GM19463 (cell line): ENCODE results near the gene TFB2M.

Experiments
- ATAC-seq: cut with Tn5 transposase; IDR thresholded peaks from one replicate; pipeline ENCODE4 v1.9.1; 2021; ENCODE audit warnings: mild to moderate bottlenecking, moderate library complexity; ENCODE audit not compliant: unreplicated experiment

The TFB2M gene

DNA sequence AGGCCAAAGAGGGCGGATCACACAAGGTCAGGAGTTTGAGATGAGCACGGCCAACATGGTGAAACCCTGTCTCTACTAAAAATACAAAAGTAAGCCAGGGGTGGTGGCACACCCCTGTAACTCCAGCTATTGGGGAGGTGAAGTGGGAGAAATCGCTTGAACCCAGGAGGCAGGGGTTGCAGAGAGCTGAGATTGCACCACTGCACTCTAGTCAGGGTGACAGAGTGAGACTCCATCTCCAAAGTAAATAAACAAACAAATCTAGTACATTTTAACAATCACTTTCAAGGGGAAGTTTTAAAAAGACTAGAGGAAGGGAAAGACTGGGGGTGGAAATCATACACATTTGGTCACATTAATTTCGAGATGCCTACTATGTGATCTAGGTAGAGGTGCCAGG, 6.8 kb downstream of the TFB2M start:
- ATAC-seq, result no peak

DNA sequence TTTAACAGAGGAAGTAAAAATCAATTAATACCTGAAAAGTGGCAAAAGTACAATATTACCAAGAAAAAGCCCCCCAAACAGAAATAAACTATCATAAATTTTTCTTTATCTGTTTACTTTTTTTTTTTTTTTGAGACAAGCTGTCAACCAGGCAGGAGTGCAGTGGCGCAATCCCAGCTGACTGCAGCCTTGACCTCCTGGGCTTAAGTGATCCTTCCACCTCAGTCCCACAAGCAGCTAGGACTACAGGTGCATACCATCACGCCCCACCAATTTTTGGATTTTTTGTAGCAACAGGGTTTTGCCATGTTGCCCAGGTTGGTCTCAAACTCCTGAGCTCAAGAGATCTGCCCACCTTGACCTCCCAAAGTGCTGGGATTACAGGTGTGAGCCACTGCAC, 8.0 kb downstream of the TFB2M start:
- no peak for ATAC-seq

DNA sequence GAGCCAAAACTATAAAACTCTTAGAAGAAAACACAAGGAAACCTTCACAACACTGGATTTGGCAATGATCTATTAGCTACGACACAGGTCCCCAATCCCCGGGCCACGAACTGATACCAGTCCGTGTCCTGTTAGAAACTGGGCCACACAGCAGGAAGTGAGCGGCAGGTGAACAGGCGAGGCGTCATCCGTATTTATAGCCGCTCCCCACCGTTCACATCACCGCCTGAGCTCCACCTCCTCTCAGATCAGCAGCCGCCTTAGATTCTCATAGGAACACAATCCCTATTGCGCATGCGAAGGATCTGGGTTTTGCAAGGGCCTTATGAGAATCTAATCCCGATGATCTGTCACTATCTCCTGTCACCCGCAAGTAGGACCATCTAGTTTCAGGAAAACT, 11.9 kb downstream of the TFB2M start:
- ATAC-seq, result no peak

DNA sequence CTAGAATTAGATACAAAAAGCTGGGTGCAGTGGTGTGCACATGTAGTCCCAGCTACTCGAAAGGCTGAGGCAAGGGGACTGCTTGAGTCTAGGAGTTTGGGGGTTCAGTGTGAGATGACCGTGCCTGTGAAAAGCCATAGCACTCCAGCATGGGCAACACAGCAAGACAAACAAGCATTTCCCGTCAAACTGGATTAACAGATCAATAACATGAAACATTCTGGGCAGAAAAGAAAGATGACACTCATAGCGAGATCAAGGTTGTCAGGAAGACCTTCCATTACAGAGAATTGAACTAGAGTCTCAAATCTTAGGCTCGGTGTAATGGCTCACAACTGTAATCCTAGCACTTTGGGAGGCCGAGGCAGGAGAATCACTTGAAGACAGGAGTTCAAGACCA, 14.0 kb downstream of the TFB2M start:
- no peak for ATAC-seq

DNA sequence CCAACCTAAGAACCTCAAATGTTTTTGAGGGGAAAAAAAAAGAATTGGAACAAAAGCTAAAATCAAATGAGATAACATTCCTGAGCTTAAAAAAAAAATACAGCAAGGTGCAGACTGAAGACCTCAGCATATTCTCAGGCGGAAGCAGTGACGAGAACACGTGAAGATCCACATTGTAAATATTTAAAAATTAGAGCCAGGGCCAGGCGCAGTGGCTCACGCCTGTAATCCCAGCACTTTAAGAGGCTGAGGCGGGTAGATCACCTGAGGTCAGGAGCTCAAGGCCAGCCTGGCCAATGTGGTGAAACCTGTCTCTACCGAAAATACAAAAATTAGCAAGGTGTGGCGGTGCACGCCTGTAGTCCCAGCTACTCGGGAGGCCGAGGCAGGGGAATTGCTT, 15.7 kb downstream of the TFB2M start:
- no peak for ATAC-seq

DNA sequence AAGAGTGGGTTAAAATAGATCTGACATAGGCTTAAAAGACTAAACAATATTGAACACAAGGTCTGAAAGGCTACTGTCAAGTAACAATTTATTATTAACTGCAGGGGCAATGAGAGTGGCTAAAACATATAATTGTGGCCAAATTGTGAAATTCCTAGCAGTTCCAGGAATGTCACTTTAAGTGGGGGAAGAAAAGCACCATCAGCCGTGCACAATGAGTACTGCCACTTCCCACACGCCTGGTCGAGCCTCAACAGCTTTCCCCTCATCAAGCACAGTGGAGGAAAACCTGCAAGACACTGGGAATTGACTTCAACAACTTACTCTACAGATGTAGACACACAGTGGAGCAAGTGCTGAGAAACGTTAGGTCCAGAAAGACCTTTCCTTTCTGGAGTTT, 16.4 kb downstream of the TFB2M start:
- ATAC-seq, result no peak

DNA sequence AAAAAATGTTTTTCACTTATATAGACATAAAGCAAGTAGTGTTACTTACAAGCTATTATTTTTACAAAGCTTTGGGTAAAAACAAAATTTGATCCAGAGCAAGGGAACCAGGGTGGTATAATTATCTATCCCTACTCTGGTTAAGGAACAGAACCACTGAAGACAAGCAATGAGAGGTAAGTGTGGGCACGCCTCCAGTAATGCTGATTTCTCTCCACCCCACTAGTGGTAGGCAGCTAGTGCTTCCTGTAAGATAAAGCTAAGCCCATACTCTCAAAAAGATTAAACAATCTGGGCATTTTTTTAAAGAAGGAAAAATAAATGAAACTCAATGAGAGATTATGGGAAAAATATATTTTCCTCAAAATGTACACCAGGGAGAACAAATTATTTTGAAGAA, 22.1 kb downstream of the TFB2M start:
- no peak for ATAC-seq

DNA sequence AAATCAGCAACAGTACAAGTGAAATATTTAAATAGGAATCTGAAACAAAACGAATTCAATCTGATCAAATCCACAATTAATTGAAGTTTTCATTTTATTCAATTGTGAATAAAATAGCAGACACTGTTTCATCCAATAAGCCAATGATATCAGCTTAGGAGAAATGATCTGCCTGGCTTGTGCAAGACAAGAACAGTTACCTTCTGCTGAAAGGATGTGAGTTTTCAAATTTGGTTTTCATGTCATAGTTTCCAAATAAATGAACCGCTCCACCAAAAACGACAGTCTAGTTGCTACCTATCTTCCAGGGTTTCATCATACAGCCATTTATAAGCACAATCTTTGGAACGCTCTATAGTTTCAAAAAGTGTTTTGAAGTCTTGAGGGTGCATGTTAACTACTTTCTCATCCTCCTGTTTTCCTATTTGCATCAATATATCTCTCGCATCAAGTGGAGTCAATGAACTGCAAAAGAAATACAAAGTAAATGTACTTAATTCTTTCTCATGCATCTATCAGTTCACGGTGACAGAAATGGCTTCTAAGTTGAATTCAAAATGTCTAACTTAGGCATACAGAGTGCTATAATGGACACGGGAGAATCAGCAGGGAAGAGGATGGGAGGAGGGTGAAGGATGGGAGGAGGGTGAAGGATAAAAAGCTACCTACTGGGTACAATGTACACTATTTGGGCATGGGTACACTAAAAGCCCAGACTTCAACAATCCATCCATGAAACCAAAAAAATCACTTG, 25.1 kb downstream of the TFB2M start:
- ATAC-seq, result no peak

DNA sequence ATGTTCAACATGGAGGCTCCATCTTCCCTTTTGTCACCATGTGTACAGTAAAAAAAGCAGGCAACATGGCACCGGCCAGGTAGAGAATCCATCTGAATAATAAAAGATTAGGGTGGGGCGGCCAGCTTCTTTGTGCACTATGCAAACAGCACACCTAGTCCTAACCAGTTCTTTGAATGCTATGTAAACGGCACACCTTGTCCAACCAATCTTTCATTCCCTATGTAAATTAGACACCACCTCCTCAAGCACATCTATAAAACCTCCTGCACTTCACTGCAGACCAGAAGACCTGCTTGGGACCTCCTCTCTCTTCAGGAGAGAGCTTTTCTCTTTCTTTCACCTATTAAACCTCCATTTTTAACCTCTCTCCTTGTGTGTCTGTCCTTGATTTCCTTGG, 28.2 kb downstream of the TFB2M start:
- ATAC-seq, result no peak

DNA sequence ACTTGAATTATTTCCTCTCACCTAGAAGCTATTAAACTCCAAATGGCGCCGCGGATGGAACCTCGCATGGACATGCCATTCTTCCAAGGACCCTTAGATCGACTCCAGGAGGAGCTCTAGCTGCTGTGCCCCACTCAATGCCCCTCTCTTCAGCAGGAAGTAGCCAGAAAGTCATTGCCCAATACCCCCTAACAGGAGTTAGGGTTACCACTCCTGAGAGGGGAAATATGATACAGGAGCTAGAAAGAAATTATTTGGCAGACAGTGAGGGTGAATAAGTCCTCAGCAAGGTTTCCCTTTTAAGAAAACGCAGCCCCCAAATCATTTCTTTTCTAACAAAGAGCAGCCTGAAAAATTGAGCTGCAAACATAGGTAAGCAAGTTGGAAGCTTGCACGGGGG, 28.6 kb downstream of the TFB2M start:
- no peak for ATAC-seq

DNA sequence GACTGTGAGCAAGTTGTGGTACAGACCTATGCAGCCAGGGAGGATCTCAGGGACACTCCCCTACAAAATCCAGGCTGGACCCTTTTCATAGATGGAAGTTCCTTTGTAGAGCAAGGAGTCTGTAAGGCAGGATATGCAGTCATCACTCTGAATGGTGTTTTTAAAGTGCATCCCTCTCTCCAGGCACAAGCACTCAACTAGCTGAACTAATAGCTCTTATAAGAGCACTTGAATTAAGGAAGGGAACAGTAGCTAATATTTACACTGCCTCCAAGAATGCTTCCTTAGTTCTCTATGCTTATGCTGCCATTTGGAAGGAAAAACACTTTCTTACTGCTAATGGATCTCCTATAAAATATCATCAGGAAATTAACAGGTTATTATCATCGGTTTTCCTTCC, 31.9 kb downstream of the TFB2M start:
- ATAC-seq, result no peak

DNA sequence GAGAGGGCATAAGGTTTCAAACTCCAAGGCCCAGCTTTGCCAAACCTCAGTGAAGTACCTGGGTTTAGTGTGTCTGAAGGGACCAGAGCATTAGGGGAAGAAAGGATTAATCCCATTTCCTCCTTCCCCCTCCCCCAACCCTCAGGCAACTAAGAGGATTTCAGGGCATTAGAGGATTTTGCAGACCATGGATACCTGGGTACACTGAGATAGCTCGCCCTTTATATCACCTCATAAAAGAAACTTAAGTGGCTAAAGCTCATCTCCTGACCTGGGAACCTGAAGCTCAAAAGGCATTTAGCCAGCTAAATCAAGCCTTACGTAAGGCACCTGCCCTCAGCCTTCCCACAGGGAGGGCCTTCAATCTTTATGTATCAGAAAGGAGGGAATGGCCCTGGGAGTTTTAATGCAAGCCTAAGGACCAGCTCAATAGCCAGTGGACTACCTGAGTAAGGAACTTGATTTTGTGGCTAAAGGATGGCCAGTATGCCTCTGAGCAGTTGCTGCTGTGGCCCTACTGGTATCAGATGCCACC, 32.6 kb downstream of the TFB2M start:
- ATAC-seq, result no peak

DNA sequence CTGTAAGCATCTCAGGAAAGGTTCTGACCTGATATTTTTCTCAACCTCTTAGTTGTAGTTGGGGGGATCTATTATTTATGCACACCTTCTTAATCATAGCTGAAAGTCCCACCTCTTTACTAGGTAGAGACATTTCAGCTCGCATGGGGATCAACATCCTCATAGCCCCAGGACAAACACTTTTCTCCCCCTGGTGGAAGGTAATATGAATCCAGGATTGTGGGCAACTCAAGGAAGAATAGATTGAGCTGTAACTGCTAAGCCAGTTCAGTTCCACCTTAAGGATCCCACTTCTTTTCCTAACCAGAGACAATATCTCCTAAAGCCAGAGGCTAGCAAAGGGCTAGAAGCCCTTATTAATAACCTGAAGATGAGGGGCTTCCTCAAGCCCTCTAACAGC, 33.5 kb downstream of the TFB2M start:
- no peak for ATAC-seq

DNA sequence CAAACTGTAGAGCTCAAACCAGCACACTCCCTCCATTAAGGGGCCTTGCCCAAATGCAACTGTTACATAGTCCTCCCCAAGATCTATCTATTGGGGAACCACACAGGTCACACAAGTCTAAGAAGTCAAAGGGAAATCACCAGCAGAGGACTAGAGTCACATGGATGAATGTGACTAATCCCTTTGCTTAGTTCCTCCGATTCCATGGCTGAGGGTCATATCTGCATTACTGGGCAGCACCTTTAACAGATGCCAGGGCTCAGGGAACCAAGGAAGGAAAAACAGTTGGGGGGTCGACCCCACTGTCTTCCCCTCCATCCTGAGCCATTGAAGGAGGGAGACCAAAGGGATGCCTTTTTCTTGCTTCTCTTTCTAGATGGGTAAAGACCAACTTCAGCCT, 35.6 kb downstream of the TFB2M start:
- no peak for ATAC-seq

DNA sequence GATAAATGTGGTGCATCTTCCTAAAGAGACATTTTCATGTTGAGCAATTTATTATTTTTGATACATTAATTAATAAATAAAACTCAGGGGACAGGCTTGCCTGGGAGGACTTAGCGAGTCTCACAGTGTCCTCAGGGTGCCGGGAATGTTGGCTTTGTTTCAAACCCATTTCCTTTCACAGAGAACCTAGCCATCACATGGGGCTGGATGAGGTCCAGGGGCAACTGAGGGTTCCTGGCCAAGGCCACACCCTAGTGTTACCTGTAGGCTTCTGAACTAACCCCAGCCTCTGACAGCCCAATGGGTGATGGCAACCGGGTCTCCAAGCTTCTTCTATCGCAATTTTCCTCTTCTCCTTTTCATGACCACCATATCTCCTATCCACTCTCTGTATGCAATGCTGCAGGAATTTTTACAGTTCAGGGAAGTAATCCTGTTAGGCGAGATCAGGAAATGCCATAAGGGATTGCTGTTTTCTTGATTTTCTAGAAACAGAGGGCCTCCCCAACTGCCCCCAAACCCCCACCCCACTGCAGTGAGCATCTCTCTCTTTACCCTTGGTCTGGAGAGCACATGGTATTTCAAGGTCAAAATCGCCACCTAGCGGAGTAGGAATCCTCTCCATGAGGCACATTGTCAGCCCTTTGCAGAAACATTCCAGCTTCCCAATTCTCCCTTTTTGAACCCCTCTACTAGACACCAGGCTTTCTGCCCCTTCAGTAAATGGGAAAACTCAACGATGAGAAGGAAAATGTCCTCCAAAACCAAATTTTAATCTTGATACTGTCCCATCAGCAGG, 36.9 kb downstream of the TFB2M start:
- no peak for ATAC-seq

DNA sequence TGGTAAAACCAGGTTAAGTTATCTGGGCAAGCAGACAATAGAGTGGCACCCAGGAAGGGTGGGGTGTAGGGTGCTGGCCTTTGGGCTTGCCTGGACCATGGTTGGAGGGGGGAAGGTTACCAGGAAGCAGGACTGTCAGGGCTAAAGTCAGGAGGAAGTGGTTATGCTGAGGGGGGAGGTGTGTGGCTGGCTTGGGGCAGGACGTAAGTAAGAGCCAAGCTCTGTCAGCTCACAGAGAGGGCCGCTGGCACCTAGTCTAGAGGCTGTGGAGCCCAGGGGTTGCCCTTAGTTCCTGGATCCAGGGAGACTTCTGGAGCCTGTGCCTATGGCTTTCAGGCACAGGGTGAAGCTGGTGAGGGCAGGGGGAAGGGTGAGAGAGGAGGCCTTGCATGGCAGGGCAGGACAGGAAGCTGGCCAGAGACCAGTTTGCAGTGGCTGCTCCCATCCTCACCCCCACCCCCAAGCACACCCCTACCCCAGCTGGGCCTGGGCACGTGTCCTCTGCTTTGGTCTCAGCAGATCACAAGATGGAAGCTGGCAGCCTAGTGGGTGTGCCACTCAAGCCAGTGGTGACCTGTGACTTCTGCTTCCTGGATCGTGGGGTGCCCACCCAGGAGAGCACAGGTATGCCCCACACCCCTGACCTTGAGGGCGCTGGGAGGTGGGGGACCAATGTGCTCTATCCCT, 38.5 kb downstream of the TFB2M start:
- ATAC-seq, result no peak

DNA sequence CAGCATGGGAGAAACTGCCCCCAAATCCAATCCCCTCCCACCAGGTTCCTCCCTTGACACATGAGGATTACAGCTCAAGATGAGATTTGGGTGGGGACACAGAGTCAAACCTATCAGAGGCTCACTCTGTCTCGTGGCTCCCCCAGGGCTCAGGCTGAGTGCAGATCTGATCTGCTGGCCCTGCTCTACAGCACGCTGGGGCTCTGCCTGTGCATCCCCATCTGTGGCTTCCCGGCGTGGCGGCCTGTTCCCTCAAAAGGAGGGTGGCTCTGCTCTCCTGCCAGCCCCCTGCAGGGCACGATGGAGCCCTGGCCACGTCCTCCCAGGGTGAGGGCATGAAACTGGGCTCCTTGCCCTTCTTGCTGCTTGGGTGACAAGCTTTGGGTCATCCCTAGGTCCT, 39.1 kb downstream of the TFB2M start:
- ATAC-seq, result no peak

DNA sequence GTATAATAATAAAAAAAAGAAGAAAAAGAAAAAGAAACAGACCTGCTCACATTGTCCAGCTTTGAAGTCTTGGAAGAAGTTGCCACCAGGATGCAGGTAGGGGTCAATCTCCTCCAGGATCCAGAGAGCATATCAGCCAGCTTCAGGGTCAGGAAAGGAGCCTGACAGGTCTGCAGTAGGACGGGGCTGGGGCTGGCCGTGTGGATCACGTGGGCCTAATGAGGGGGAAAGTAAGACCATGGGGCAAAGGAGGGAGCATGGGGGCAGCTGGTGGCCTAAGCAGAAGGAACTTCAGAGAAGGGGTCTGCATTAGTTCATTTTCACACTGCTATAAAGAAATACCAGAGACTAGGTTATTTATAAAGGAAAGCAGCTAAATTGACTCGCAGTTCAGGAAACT, 39.7 kb downstream of the TFB2M start:
- ATAC-seq, result no peak

DNA sequence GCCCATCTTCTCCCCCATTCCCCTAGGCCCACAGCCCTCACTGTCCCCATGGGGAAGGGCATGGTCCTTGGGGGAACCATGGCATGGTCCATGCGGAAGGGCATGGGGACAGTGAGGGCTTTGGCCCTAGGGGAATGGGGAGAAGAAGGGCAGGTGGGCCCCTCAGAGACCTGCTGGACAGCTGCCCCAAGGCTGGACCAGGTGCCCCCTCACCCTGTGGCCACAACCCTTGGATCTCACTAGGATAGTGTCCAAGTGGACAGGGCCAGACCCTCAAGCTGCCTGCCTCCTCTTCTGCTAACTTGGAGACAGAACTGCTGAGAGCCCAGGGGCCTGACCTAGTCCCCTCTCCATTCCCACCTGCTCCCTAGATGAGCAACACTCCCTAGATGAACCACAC, 46.5 kb downstream of the TFB2M start:
- no peak for ATAC-seq

DNA sequence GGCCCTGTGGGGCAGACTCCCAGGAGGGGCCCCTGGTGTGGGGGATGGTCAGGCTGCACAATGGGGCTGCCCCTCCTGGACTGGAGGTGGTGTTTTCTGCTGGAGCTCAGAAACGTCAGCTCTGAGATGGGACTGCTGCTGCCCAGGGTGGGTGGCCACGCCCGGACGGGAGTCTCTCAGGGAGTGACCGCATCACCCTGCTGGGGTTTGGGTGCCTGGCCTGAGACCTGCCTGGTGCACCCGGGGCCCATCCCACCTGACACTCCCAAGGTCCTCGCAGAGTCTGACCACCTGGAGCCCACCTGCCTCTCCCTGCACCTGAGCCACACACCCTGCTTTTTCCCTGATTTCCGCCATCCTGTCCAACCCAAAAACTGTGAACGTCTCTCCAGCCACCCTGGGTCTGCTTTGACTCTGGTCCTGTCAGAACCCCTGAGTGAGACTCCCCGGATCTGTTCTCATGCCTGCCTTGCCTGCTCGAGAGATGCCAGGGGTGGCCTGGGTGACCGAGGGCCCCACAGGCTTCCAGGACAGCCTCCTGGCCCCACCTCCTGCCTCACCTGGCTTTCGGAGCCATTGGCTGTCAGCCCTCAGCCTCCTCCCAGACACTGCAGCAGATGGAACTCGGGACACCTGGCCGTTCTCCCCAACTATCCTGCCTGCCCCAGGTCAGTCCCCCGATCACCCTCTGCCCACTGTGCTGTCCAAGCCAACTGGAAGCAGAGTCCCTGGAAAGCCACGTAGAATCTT, 47.4 kb downstream of the TFB2M start:
- ATAC-seq, result no peak

DNA sequence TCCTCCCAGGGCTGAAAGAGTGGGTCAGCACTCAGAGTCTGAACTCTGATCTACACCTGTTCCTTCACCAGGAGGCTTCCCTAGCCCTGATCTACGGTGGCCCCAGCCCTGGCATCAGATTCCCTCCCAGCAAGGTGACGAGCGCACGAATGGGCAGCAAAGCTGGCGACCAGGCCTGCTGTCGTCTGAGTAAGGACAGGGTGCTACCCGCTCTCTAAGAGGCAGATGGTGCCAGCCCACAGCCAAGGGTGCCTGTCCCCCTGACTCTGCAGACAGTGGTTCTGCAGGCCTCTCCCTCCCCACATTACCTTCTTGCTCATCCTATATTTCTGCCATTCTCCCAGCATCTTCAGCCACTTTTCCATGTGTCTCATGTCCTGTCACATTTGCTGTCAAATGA, 48.7 kb downstream of the TFB2M start:
- ATAC-seq, result no peak
